ENCODE data around the gene ZNF638.

Gene ZNF638

DNA sequence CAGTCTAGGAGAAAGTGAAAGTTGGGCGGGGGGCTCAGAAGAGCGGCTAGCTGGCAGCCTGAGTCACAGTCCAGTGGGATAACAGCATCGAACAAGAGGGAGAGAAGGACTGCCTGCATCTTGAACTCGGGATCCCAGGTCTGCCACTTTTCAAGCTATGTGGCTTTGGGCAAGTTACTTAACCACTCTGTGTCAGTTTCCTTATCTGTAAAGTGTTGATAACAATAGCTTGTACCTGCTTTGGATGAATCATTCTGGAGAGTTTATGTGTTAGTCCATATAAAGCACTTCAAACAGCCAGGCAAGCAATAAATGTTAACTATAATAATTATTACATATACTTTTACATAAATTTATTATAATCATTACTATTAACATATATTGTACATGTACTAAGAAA is 126.3 kb downstream of the ZNF638 start:
- DNase-seq = no peak

DNA sequence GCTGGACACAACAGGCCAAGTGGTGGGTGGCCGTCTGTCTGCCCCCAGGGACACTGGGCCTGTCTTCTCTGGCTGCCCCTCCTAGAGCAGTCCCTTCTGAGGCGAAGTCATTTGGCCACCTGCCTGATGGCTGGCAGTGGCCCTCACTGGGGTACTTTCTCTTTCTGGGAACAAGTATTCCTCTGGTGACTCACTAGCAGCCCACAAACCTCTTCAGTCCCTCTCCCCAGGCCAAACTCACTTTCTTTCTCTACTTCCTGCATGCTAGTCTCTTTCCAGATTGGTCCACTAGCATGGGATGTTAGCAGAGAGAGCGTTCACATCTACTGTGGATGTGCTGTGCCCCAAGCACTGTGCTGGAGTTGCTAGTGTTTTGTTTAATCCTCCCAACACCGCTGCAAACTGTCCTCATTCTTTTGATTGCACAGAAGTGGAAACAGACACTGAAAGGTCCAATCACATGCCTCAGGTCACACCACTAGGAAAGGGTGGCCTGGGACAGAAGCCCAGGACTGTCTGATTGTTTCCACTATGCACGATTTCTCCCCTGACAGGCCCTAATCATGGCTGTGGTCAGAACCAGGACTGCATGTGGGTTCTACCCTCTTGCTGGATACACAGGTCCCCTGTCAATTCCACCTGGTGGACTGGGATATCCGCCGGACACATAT is 127.0 kb downstream of the ZNF638 start:
- no peak for DNase-seq

DNA sequence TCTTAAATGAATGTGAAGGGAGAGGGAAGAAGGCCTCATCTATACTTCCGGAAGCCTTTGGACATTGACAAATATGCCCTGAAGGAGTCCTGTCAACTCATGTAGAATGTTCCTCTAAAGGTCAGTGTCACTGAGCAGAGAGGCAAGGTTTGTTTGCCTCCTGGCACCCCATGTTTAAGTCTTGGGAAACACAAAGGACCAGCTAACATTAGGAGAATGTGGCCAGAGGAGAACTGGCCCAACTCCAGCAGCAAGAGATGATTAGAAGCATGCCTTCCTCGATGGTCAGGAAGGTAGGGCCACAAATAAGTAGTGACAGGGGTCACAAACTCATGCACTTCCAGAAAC is 127.5 kb downstream of the ZNF638 start:
- DNase-seq = no peak

DNA sequence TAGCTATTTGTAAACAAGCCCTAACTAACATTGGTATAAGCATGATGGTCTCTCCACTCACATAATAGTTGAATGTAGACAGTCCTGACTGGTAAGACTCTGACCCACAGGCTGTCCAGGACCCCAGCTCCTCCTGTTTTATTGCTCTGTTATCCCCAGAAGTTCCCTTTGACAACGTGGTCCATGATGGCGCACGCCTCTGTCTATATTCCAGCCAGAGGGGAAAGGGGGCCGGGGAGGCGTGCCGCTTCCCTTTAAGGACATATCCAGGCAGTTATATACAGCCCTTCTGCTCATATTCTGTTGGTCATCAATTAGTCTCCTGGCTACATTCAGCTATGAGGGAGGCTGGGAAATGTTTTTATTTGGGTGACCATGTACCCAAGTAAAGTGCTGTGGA is 128.5 kb downstream of the ZNF638 start:
- no peak for DNase-seq

GRCh38 chr2:71460595-71461303 is 129.2 kb downstream of the ZNF638 start:
- no peak for DNase-seq

GRCh38 chr2:71461304-71461671 is 129.7 kb downstream of the ZNF638 start:
- no peak for DNase-seq

- DNase-seq = no peak
Measured at GRCh38 chr2:71462056-71462605, 130.5 kb downstream of the ZNF638 start.

- no peak for DNase-seq
Measured at GRCh38 chr2:71462641-71463341, 131.2 kb downstream of the ZNF638 start.

- no peak for DNase-seq
Measured at GRCh38 chr2:71463342-71463654, 131.7 kb downstream of the ZNF638 start.

DNA sequence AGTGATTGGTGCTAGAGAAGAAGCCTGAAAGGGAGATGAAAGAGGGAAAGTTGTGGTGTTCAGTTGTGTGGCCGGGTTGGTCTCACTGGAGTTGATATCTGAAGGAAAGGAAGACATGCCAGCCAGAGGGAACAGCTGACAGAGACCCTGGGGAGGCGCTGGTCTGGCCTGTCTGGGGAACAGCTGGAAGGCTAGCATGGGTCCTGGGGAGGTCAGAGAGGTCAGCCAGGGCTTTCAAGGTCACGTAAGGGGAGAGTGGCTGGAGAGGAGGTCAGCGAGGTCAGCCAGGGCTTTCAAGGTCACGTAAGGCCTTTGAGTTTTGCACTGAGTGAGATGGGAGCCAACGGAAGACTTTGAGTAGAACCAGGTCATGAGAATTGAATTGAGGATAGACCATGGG is 132.8 kb downstream of the ZNF638 start:
- no peak for DNase-seq

- DNase-seq = no peak
Measured at GRCh38 chr2:71465356-71465755, 133.8 kb downstream of the ZNF638 start.

- DNase-seq = no peak
Measured at GRCh38 chr2:71465961-71466300, 134.3 kb downstream of the ZNF638 start.

DNA sequence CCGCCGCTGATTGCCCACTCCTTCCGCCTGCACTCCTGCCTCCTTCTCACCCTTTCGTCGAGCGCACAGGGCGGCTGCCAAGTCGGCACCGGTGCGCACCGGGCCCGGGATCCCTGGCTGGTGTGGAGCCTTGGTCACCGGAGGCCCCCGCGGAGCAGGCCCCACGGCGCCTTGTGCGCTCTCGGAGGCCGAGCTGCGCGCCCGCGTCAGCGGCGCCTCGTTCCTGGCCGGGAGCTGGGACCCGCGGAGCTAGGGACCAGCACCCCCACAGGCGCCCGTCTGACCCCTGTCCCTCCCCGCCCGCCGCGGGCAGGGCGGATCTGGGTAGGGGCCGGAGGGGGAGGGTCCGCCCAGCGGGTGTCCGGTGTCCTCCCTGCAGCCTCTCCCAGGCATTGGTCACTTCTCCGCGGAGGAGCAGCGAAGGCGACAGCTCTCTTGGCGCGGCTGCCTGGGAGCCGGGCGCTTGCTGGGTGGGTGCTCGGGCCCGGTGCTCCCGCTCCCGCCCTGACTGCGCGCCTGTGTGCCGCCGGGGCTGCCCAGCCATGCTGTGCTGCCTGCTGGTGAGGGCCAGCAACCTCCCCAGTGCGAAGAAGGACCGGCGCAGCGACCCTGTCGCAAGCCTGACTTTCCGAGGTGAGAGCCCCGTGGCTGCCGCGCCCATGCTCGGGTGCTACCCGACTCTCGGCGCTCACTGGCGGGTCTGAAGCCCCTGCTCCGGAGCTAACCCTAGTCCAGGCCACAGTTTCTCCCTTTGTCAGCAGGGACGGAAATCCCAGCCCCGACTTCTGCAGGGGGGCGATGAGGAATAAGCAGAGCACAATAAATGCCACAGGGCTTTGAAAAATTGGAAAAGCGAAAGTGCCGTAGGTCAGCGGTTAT is 135.0 kb downstream of the ZNF638 start:
- peak; percentile 21 to 22 for DNase-seq

GRCh38 chr2:71467180-71467815 is 135.7 kb downstream of the ZNF638 start:
- no peak for DNase-seq

GRCh38 chr2:71468279-71469015 is 136.9 kb downstream of the ZNF638 start:
- DNase-seq = no peak

- DNase-seq = no peak
Measured at GRCh38 chr2:71469403-71470398, 138.1 kb downstream of the ZNF638 start.

DNA sequence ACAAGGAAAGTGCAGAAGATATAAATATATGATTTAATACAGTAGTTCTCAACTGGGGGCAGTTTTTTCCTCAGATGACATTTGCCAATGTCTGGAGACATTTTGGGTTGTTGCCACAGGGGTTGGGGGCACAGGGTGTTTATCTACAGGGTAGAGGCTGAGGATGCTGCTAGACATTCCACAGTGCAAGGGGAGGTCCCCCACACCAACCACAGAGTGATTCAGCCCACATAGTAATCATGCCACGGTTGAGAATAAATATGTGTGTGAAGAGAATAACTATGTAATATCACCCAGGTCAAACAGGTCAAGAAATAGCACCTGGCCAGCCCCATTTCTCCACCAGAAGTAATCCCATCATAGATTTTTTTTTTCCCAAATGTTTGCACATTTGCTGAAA is 139.7 kb downstream of the ZNF638 start:
- DNase-seq = no peak

DNA sequence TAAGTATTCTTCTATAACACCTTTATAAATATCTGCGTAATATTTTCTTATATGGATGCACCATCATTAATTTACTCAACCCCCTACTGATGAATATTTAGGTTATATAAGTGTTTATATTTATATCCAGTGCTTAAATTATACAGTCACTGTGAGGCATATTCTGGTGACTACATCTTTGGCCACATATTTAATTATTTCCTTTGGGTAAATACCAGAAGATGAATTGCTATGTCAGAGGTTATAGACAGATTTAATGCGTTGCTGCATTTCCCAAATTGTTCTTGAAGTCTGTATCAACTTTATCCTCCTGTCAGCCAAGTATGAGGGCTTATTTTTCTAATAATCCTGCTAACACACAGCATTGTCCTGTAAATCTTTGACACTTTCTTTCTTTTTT is 140.4 kb downstream of the ZNF638 start:
- no peak for DNase-seq

GRCh38 chr2:71473346-71474031 is 141.9 kb downstream of the ZNF638 start:
- DNase-seq = no peak

- no peak for DNase-seq
Measured at GRCh38 chr2:71474116-71474743, 142.6 kb downstream of the ZNF638 start.

Data from stimulated activated CD4-positive, alpha-beta T cell treated with anti-CD3 and anti-CD28 coated beads, Interleukin-2, amount 100 ng/mL, for 24 hours (primary cell).